Measurements from ENCODE around the gene PMFBP1. TPM values are rescaled to one million over a fixed set of nuclear protein-coding genes. Genes with fewer than 3 reads are reported as not detected.

PMFBP1 gene
- total RNA-seq, 2 experiments from 2014 or later: 1.4 to 1.6 TPM

GRCh38 chr16:72128701-72129100 lies 43.3 kb downstream of the PMFBP1 start:
- no peak overlapping the region for H3K27ac ChIP-seq (ENCODE audit: low read depth in 1 of 2, low read length in 2 of 2)
- POLR2A ChIA-PET: no interaction called here
- DNase-seq (no peak), ATAC-seq (ENCODE audit: poor library complexity) (no peak)
- H3K4me3 Mint-ChIP-seq: no peak overlapping the region
- H3K9me3 ChIP-seq (ENCODE audit: control insufficient read depth in 1 of 2, insufficient read depth in 1 of 2, low read length in 2 of 2): no peaks in the 10 kb centered on the region
- no peaks in the 10 kb centered on the region for H3K9me3 Mint-ChIP-seq
- TF ChIP-seq CTCF (IDR thresholded peaks at IDR 0.05): no peak
- H3K36me3 ChIP-seq (ENCODE audit: insufficient read depth, low read length): no peaks in the 10 kb centered on the region
- intact Hi-C loops (cut with DNase I, micrococcal nuclease): loop anchor here (5.0 to 10.0 kb wide), 5 partner anchors 339 to 1964 kb away; no protein-coding TSS in a partner anchor
- no peaks in the 10 kb centered on the region for H3K27me3 Mint-ChIP-seq
- no peak overlapping the region for H3K4me3 ChIP-seq (ENCODE audit: low read length)
- H3K4me1 ChIP-seq (ENCODE audit: insufficient read depth, low read length): peaks cover 6% of the 10 kb centered on the region
- no peaks in the 10 kb centered on the region for H3K27me3 ChIP-seq (ENCODE audit: control insufficient read depth in 1 of 2, insufficient read depth in 2 of 2, low read length in 2 of 2)
- CTCF ChIA-PET: no interaction called here
- H3K27ac Mint-ChIP-seq: no peak overlapping the region
- no peaks in the 10 kb centered on the region for H3K4me1 Mint-ChIP-seq (ENCODE audit: low read depth)
- H3K36me3 Mint-ChIP-seq (ENCODE audit: low read depth): no peaks in the 10 kb centered on the region

- no peak for ATAC-seq (ENCODE audit: poor library complexity)
Observed at GRCh38 chr16:72126429-72126765, 45.6 kb downstream of the PMFBP1 start.

GRCh38 chr16:72125635-72126428 lies 46.1 kb downstream of the PMFBP1 start:
- Histone ChIP-seq H3K27me3 (ENCODE audit: control insufficient read depth in 1 of 2, insufficient read depth in 2 of 2, low read length in 2 of 2) (no peaks in the 10 kb centered on the region), H3K4me1 (ENCODE audit: insufficient read depth, low read length) (peaks cover 6% of the 10 kb centered on the region), H3K4me3 (ENCODE audit: low read length) (no peak overlapping the region), H3K27ac (ENCODE audit: low read depth in 1 of 2, low read length in 2 of 2) (no peak overlapping the region), H3K36me3 (ENCODE audit: insufficient read depth, low read length) (no peaks in the 10 kb centered on the region), H3K9me3 (ENCODE audit: control insufficient read depth in 1 of 2, insufficient read depth in 1 of 2, low read length in 2 of 2) (no peaks in the 10 kb centered on the region)
- ATAC-seq (ENCODE audit: poor library complexity) (no peak), DNase-seq (no peak)
- no peak overlapping the region for H3K4me3 Mint-ChIP-seq
- intact Hi-C loops (cut with DNase I, micrococcal nuclease): loop anchor here (5.0 to 10.0 kb wide), 5 partner anchors 341 to 1961 kb away; no protein-coding TSS in a partner anchor
- H3K4me1 Mint-ChIP-seq (ENCODE audit: low read depth): no peaks in the 10 kb centered on the region
- POLR2A ChIA-PET: no interaction called here
- CTCF ChIA-PET: interaction anchor here (0.5 to 1.3 kb wide), 2 partner anchors 1051 to 1830 kb away, joined by 3 to 4 read pairs; no protein-coding TSS in a partner anchor
- H3K27ac Mint-ChIP-seq: no peak overlapping the region
- TF ChIP-seq CTCF (IDR thresholded peaks at IDR 0.05): no peak
- H3K36me3 Mint-ChIP-seq (ENCODE audit: low read depth): no peaks in the 10 kb centered on the region
- H3K27me3 Mint-ChIP-seq: no peaks in the 10 kb centered on the region
- H3K9me3 Mint-ChIP-seq: no peaks in the 10 kb centered on the region

More at GRCh38 chr16:72126429-72126765, 45.6 kb downstream of the PMFBP1 start:
- ChIA-PET POLR2A (no interaction called here), CTCF (interaction anchor here (0.5 kb wide), 1 partner anchor 1050 kb away, joined by 4 read pairs; no protein-coding TSS in a partner anchor)
- H3K4me1 ChIP-seq (ENCODE audit: insufficient read depth, low read length): peaks cover 6% of the 10 kb centered on the region
- DNase-seq: no peak
- no peak overlapping the region for H3K27ac Mint-ChIP-seq
- no peaks in the 10 kb centered on the region for H3K36me3 Mint-ChIP-seq (ENCODE audit: low read depth)
- no peak overlapping the region for H3K4me3 Mint-ChIP-seq
- no peaks in the 10 kb centered on the region for H3K36me3 ChIP-seq (ENCODE audit: insufficient read depth, low read length)
- no peak overlapping the region for H3K4me3 ChIP-seq (ENCODE audit: low read length)
- no peaks in the 10 kb centered on the region for H3K4me1 Mint-ChIP-seq (ENCODE audit: low read depth)
- H3K9me3 ChIP-seq (ENCODE audit: control insufficient read depth in 1 of 2, insufficient read depth in 1 of 2, low read length in 2 of 2): no peaks in the 10 kb centered on the region
- no peaks in the 10 kb centered on the region for H3K27me3 Mint-ChIP-seq
- intact Hi-C loops (cut with DNase I, micrococcal nuclease): loop anchor here (5.0 to 10.0 kb wide), 5 partner anchors 341 to 1962 kb away; no protein-coding TSS in a partner anchor
- no peak overlapping the region for H3K27ac ChIP-seq (ENCODE audit: low read depth in 1 of 2, low read length in 2 of 2)
- H3K9me3 Mint-ChIP-seq: no peaks in the 10 kb centered on the region
- no peak for TF ChIP-seq CTCF (IDR thresholded peaks at IDR 0.05)
- no peaks in the 10 kb centered on the region for H3K27me3 ChIP-seq (ENCODE audit: control insufficient read depth in 1 of 2, insufficient read depth in 2 of 2, low read length in 2 of 2)

Data from CD4-positive, alpha-beta T cell (primary cell).